ENCODE results near the gene R3HDM4. TPM values are rescaled to one million over a fixed set of nuclear protein-coding genes. Genes with fewer than 3 reads are reported as not detected.
"Not testable (repeated sequence)": the region's sequence is repeated elsewhere in the genome, so short reads cannot be mapped to it uniquely, and the experiment has no call there.

R3HDM4 gene
- total and polyA plus RNA-seq, 2 donors from 2014 or later = 47.4 to 71.4 TPM

DNA sequence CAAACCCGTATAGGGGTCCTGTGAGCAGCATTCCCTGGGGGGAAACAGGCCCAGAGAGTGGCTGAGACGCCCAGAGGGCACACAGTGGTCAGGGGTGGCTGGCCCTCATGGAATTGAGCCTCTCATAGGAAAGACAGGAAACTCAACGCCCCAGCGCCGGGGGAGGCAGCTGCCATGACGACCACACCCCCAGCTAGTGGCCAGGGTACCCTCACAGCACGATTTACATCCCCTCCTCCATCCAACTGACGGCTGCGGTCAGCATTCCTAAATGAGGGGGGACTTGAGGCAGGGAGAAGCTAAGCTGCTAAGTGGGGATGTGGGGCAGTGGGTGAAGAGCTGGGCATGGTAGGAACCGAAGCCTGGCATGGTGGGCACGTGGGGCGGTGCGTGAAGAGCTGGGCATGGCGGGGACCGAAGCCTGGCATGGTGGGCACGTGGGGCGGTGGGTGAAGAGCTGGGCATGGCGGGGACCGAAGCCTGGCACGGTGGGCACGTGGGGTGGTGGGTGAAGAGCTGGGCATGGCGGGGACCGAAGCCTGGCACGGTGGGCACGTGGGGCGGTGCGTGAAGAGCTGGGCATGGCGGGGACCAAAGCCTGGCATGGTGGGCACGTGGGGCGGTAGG, 30.0 kb downstream of the R3HDM4 start:
- no peaks in the 10 kb centered on the region for H3K27me3 ChIP-seq (ENCODE audit: control insufficient read depth, insufficient read depth, low read length)
- no peak overlapping the region for H3K9ac ChIP-seq (ENCODE audit: low read length in 3 of 3)
- H3K27ac ChIP-seq (ENCODE audit: low read depth in 2 of 2, low read length in 2 of 2) = no peak overlapping the region
- intact Hi-C loops (cut with DNase I) = no loop called here
- FAIRE-seq = no peak
- H3K4me3 ChIP-seq (ENCODE audit: low read length in 3 of 3) = no peak overlapping the region
- H3K36me3 ChIP-seq (ENCODE audit: control insufficient read depth in 2 of 3, insufficient read depth in 3 of 3, low read length in 3 of 3) = peaks cover 3 to 25% (median 4%) of the 10 kb centered on the region in 3 donors
- H3K4me1 ChIP-seq (ENCODE audit: control insufficient read depth in 2 of 3, insufficient read depth in 2 of 3, low read depth in 1 of 3, low read length in 3 of 3) = no peaks in the 10 kb centered on the region
- DNase-seq = no peak
- no peaks in the 10 kb centered on the region for H3K9me3 ChIP-seq (ENCODE audit: control insufficient read depth in 2 of 3, insufficient read depth in 1 of 3, low read length in 3 of 3)
- no peak for TF ChIP-seq CTCF (IDR thresholded peaks at IDR 0.05; ENCODE audit: borderline replicate concordance, extremely low read depth, insufficient read depth)

DNA sequence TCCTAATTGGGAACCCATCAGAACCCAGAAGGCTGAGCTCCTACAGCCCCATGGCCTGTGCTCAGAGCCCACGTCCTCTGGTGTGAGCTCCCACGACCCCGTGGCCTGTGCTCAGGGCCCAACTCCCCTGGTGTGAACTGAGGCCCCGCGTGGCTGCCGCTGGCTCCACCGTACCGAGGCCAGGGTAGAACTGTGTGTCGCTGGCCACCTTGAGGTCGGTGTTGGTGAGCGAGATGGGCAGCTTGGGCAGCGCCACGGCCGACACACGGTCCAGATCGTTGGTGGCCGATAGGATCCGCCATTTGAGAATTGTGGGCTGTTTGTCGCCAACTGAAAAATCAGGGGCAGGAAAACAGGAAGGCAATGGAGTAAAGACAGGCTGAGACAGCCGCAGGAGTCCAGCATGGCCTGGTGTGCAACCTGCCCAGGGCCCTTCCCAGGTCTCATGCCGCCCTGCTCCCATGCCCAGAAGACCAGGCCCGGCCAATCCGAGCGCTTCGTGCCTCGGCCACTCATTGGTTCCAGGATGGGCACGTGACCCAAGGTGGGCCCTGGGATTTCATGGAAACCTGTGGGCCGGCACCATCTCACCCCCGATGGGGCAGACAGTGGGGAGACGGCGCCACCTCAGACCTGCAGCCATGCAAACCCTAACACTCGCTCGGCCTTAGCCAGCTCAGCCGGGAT, 31.5 kb downstream of the R3HDM4 start:
- FAIRE-seq = no peak
- H3K27me3 ChIP-seq (ENCODE audit: control insufficient read depth, insufficient read depth, low read length) = no peaks in the 10 kb centered on the region
- H3K36me3 ChIP-seq (ENCODE audit: control insufficient read depth in 2 of 3, insufficient read depth in 3 of 3, low read length in 3 of 3) = peaks cover 3 to 30% (median 4%) of the 10 kb centered on the region in 3 donors
- H3K9me3 ChIP-seq (ENCODE audit: control insufficient read depth in 2 of 3, insufficient read depth in 1 of 3, low read length in 3 of 3) = no peaks in the 10 kb centered on the region
- no peak for TF ChIP-seq CTCF (IDR thresholded peaks at IDR 0.05; ENCODE audit: borderline replicate concordance, extremely low read depth, insufficient read depth)
- H3K4me1 ChIP-seq (ENCODE audit: control insufficient read depth in 2 of 3, insufficient read depth in 2 of 3, low read depth in 1 of 3, low read length in 3 of 3) = no peaks in the 10 kb centered on the region
- no peak overlapping the region for H3K27ac ChIP-seq (ENCODE audit: low read depth in 2 of 2, low read length in 2 of 2)
- H3K4me3 ChIP-seq (ENCODE audit: low read length in 3 of 3) = no peak overlapping the region
- no peak for DNase-seq
- intact Hi-C loops (cut with DNase I) = no loop called here
- H3K9ac ChIP-seq (ENCODE audit: low read length in 3 of 3) = no peak overlapping the region

- Histone ChIP-seq H3K27me3 (ENCODE audit: control insufficient read depth, insufficient read depth, low read length) (no peaks in the 10 kb centered on the region), H3K9me3 (ENCODE audit: control insufficient read depth in 2 of 3, insufficient read depth in 1 of 3, low read length in 3 of 3) (no peaks in the 10 kb centered on the region), H3K36me3 (ENCODE audit: control insufficient read depth in 2 of 3, insufficient read depth in 3 of 3, low read length in 3 of 3) (peaks cover 2 to 17% (median 2%) of the 10 kb centered on the region in 3 donors), H3K9ac (ENCODE audit: low read length in 3 of 3) (no peak overlapping the region), H3K4me1 (ENCODE audit: control insufficient read depth in 2 of 3, insufficient read depth in 2 of 3, low read depth in 1 of 3, low read length in 3 of 3) (no peaks in the 10 kb centered on the region), H3K27ac (ENCODE audit: low read depth in 2 of 2, low read length in 2 of 2) (no peak overlapping the region), H3K4me3 (ENCODE audit: low read length in 3 of 3) (no peak overlapping the region)
- FAIRE-seq = no peak
- intact Hi-C loops (cut with DNase I) = no loop called here
- no peak for TF ChIP-seq CTCF (IDR thresholded peaks at IDR 0.05; ENCODE audit: borderline replicate concordance, extremely low read depth, insufficient read depth)
- DNase-seq = peak in 1 of 5 donors; percentile 80
Measured at GRCh38 chr19:879711-880438, 33.1 kb downstream of the R3HDM4 start.

GRCh38 chr19:878751-879561, 34.1 kb downstream of the R3HDM4 start:
- H3K4me3 ChIP-seq (ENCODE audit: low read length in 3 of 3); FAIRE-seq; H3K27ac ChIP-seq (ENCODE audit: low read depth in 2 of 2, low read length in 2 of 2); intact Hi-C loops (cut with DNase I); H3K9ac ChIP-seq (ENCODE audit: low read length in 3 of 3); H3K4me1 ChIP-seq (ENCODE audit: control insufficient read depth in 2 of 3, insufficient read depth in 2 of 3, low read depth in 1 of 3, low read length in 3 of 3); H3K9me3 ChIP-seq (ENCODE audit: control insufficient read depth in 2 of 3, insufficient read depth in 1 of 3, low read length in 3 of 3); H3K27me3 ChIP-seq (ENCODE audit: control insufficient read depth, insufficient read depth, low read length): not testable (repeated sequence)
- H3K36me3 ChIP-seq (ENCODE audit: control insufficient read depth in 2 of 3, insufficient read depth in 3 of 3, low read length in 3 of 3) = peaks cover 2 to 12% (median 2%) of the 10 kb centered on the region in 3 donors
- peak in 1 of 5 donors; percentile 86 for DNase-seq

DNA sequence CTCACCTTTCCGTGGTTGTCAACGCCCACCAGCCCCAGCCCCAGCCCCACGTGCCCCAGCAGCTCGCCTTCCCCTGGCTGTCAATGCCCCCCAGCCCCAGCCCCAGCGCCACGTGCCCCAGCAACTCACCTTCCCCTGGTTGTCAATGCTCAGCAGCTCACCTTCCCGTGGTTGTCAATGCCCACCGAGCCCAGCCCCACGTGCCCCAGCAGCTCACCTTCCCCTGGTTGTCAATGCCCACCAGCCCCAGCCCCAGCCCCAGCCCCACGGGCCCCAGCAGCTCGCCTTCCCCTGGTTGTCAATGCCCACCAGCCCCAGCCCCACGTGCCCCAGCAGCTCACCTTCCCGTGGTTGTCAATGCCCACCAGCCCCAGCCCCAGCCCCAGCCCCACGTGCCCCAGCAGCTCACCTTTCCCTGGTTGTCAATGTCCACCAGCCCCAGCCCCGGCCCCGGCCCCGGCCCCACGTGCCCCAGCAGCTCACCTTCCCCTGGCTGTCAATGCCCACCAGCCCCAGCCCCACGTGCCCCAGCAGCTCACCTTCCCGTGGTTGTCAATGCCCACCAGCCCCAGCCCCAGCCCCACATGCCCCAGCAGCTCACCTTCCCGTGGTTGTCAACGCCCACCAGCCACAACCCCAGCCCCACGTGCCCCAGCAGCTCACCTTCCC, 34.9 kb downstream of the R3HDM4 start:
- DNase-seq = peak in 1 of 5 donors; percentile 86
- H3K9ac ChIP-seq (ENCODE audit: low read length in 3 of 3); FAIRE-seq; H3K4me1 ChIP-seq (ENCODE audit: control insufficient read depth in 2 of 3, insufficient read depth in 2 of 3, low read depth in 1 of 3, low read length in 3 of 3); intact Hi-C loops (cut with DNase I); H3K9me3 ChIP-seq (ENCODE audit: control insufficient read depth in 2 of 3, insufficient read depth in 1 of 3, low read length in 3 of 3); H3K27ac ChIP-seq (ENCODE audit: low read depth in 2 of 2, low read length in 2 of 2); H3K4me3 ChIP-seq (ENCODE audit: low read length in 3 of 3); H3K27me3 ChIP-seq (ENCODE audit: control insufficient read depth, insufficient read depth, low read length): not testable (repeated sequence)
- H3K36me3 ChIP-seq (ENCODE audit: control insufficient read depth in 2 of 3, insufficient read depth in 3 of 3, low read length in 3 of 3) = peaks cover 2 to 18% (median 2%) of the 10 kb centered on the region in 3 donors
